GM18498 (cell line): ENCODE measurements around the gene PLD6.

ENCODE experiments used
- ATAC-seq: cut with Tn5 transposase; IDR thresholded peaks from one replicate; pipeline ENCODE4 v1.9.1; 2021; ENCODE audit warnings: mild to moderate bottlenecking, moderate library complexity; ENCODE audit not compliant: unreplicated experiment

PLD6 gene

GRCh38 chr17:17156511-17156910 is 49.6 kb downstream of the PLD6 start:
- no peak for ATAC-seq

GRCh38 chr17:17156107-17156506 is 50.0 kb downstream of the PLD6 start:
- no peak for ATAC-seq

DNA sequence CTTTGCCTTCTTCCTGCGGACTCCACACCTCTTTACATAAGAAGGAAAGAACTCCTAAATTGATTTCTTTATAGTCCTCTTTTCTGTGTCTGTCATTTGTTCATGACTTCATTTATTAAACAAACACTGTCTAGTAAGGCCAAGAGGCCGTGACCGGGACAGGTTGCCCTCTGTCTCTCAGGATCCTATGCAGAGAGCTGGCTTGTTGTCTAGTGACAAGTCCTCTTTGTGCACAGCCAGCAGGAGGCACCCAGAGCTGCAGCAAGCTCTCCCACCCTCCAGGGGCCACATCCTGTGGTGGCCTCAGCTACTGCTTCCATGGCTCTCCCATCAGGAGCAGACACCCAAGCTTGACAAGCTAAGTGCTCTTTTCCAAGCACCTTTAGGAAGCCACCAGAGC is 50.6 kb downstream of the PLD6 start:
- no peak for ATAC-seq

DNA sequence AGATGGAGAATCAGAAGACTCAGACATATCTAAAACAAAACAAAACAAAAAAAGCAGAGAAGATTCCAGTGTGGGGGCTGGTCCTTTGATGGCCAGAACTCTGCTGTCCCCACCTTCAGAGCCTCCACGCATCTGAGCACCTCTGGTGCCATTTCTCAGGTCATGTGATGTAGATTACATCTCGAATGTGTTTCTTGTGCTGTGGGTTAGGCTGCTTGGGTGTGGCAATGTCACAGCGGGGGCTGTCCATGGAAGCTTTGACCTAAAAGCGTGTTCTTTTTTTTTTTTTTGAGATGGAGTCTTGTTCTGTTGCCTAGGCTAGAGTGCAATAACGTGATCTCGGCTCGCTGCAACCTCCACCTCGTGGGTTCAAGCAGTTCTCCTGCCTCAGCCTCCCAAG is 51.2 kb downstream of the PLD6 start:
- no peak for ATAC-seq

- no peak for ATAC-seq
Measured at GRCh38 chr17:17154556-17154955, 51.6 kb downstream of the PLD6 start.

GRCh38 chr17:17153709-17154108 is 52.4 kb downstream of the PLD6 start:
- ATAC-seq = no peak

GRCh38 chr17:17153071-17153470 is 53.1 kb downstream of the PLD6 start:
- ATAC-seq = no peak

DNA sequence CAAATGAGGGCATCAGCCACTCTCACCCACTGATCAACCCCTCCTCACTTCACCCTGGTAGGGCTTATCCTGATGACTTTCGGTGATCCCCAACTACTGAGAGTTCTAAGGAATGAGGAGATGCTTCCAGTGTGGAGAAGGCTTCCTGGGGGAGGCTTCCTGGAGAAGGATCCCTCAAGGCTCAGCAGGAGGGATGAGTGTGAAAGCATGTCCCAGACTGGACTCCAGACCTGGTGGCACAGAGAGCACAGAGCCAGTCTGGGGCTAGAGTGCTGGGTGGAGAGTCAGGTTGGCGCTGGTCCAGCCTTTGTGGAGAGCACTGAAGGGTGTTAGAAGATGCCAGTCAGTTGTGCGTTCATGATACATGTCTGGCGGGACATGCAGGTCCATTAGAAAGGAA is 53.7 kb downstream of the PLD6 start:
- no peak for ATAC-seq

DNA sequence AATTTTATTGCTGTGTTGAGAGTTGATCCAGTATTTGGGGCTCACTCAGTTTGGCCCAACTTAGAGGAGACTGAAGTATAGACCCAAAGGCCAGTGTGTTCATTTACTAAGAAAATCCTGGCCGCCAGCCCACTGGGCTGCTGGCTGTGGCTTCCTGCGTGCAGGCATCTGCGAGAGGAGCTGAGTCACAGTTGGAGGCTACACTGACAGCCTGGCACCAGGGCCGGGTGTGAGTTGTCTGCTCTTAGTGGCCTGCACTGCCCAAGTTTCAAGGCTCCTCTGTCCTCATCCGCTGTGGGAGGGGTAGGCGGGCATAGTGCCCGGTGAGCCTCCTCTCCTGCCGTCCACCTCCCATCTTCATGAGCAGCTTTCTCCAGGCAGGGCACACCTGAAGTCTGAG is 54.2 kb downstream of the PLD6 start:
- no peak for ATAC-seq

- ATAC-seq = no peak
Measured at GRCh38 chr17:17151541-17151940, 54.6 kb downstream of the PLD6 start.

DNA sequence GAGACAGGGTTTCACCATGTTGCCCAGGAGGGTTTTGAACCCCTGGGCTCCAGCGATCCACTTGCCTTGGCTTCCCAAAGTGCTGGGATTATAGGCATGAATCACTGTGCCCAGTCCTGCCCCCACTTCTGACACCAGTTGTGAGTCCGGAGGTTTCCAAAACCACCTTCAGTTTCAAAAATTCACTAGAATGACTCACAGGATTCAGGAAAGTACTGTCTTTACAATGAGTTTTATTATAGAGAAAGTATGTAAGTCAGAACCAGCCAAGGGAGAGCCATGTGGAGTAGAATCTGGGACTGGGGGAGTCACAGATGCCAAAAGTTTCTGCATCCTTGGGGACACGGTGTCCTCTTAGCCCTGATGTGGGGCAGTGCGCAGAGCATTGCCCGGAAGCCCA is 55.1 kb downstream of the PLD6 start:
- ATAC-seq = no peak
